Measurements from ENCODE around the gene ANKRD26.

The ANKRD26 gene

GRCh38 chr10:27019827-27020226 is 80.5 kb downstream of the ANKRD26 start:
- DNase-seq: no peak

- no peak for DNase-seq
Measured at GRCh38 chr10:26997610-26998009, 102.7 kb downstream of the ANKRD26 start.

- DNase-seq: no peak
Measured at GRCh38 chr10:26994743-26995142, 105.6 kb downstream of the ANKRD26 start.

- DNase-seq: no peak
Measured at GRCh38 chr10:26987851-26988250, 112.4 kb downstream of the ANKRD26 start.

- no peak for DNase-seq
Measured at GRCh38 chr10:26983156-26983555, 117.1 kb downstream of the ANKRD26 start.

GRCh38 chr10:26982058-26982457 is 118.2 kb downstream of the ANKRD26 start:
- no peak for DNase-seq

GRCh38 chr10:26981232-26981824 is 119.0 kb downstream of the ANKRD26 start:
- DNase-seq: no peak

- no peak for DNase-seq
Measured at GRCh38 chr10:26978519-26978918, 121.8 kb downstream of the ANKRD26 start.

GRCh38 chr10:26977635-26978034 is 122.7 kb downstream of the ANKRD26 start:
- DNase-seq: no peak

GRCh38 chr10:26970667-26971066 is 129.6 kb downstream of the ANKRD26 start:
- no peak for DNase-seq

- no peak for DNase-seq
Measured at GRCh38 chr10:26969145-26969926, 131.0 kb downstream of the ANKRD26 start.

GRCh38 chr10:26962835-26963234 is 137.5 kb downstream of the ANKRD26 start:
- no peak for DNase-seq

- DNase-seq: no peak
Measured at GRCh38 chr10:26960308-26960707, 140.0 kb downstream of the ANKRD26 start.

GRCh38 chr10:26959841-26960240 is 140.5 kb downstream of the ANKRD26 start:
- DNase-seq: peak in 1 of 2 donors; percentile 6
